ENCODE data around the gene KCNK10.

DNA sequence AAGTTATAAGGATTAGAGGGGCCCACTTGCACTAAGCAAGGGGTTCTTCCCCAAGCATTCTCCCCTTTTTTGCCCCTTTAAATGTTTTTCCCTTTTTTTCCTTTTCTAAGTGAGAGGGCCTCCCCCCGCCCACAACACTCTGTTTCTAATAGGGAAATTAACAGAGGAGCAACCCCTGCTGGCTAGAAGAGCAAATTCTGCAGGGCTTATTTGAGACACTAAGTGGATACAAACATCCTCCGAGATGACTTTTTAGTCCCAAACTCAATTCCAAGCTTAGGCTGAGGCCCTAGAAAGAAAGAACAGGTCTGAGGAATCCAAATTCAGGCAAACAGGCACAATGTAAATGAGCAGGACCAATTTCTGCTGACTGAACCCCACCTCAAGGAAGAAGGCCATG, 179.3 kb downstream of the KCNK10 start:
- TF ChIP-seq, protein P1, sequence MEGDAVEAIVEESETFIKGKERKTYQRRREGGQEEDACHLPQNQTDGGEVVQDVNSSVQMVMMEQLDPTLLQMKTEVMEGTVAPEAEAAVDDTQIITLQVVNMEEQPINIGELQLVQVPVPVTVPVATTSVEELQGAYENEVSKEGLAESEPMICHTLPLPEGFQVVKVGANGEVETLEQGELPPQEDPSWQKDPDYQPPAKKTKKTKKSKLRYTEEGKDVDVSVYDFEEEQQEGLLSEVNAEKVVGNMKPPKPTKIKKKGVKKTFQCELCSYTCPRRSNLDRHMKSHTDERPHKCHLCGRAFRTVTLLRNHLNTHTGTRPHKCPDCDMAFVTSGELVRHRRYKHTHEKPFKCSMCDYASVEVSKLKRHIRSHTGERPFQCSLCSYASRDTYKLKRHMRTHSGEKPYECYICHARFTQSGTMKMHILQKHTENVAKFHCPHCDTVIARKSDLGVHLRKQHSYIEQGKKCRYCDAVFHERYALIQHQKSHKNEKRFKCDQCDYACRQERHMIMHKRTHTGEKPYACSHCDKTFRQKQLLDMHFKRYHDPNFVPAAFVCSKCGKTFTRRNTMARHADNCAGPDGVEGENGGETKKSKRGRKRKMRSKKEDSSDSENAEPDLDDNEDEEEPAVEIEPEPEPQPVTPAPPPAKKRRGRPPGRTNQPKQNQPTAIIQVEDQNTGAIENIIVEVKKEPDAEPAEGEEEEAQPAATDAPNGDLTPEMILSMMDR (IDR thresholded peaks at IDR 0.05): no peak
- no peak for TF ChIP-seq POLR2A (IDR thresholded peaks at IDR 0.05)
